Embryonic facial prominence (tissue), 1 donor: Measurements from ENCODE around the gene IL20RA.

ENCODE experiments used
- DNase-seq: peaks from one replicate; pipeline ENCODE4 v3.0.0-alpha.2; 2016; ENCODE audit errors: extremely low spot score

Gene IL20RA

GRCh38 chr6:137045222-137045789 lies 541 bp upstream of the IL20RA start:
- no peak for DNase-seq

DNA sequence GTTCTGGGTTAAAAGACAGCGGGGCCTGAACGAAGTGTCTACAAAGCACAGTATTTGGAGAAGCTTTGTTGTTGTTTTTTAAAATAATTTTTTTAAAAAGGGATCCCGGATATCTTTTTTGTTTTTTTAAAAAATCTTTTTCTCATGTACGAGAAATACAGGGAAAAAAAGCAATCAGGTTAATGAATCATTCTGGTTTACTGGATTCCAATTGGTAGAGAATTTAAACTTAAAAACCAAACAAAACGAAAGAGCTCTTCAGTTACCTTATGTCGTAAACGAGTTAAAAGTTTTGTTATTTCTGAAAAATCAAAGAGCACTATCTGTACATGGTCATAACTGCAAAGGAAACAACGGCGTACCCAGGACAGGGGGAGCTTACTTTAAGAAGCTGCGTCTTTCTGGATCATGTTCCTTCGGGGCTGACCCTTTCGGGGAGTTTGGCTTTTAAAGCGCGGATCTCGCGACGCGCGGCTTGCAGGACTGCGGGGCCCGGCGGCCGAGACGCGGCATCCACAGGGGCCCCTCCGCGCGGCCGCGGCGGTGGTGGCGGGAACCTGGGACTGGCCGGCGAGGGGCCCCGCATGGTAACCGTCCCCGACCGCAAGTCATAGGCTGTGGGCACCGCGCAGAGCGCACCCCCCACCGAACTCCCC lies 927 bp downstream of the IL20RA start:
- no peak for DNase-seq

DNA sequence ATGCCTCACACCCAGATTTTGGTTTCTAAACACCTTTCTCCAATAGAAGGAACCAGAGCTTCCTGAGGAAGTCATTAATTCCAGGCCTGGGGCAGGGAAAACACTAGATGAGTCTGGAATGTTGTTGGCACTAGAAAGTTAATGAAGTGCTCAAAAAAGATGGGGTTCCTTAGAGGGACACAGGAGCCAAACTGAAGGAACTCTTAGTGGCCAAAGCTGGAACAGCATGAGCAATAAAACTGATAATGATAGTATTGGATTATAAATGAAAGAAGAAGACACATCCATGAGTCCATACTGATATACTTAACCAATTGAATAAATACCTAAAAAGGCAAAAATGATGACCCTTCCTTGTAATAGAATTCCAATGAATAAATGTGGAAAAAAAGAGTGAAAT lies 4.4 kb downstream of the IL20RA start:
- no peak for DNase-seq

DNA sequence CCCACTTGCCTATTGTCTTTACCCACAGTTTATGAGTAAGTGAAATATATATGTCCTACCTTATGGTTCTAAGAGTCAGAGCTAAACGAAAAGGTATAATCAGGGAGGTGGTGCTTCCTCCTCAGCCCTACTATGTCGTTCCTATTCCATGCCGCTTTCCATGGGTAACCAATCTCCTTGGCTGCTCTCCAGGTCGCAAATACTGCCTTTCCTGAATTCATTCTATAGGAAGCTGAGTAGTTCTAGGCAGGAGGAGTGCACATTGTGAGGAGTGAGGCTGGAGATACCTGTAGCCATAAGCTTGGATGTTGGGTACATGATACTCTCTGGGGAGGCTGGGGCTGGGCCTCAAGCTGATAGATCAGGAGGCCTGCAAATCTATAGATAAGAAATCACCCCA lies 5.8 kb downstream of the IL20RA start:
- no peak for DNase-seq

DNA sequence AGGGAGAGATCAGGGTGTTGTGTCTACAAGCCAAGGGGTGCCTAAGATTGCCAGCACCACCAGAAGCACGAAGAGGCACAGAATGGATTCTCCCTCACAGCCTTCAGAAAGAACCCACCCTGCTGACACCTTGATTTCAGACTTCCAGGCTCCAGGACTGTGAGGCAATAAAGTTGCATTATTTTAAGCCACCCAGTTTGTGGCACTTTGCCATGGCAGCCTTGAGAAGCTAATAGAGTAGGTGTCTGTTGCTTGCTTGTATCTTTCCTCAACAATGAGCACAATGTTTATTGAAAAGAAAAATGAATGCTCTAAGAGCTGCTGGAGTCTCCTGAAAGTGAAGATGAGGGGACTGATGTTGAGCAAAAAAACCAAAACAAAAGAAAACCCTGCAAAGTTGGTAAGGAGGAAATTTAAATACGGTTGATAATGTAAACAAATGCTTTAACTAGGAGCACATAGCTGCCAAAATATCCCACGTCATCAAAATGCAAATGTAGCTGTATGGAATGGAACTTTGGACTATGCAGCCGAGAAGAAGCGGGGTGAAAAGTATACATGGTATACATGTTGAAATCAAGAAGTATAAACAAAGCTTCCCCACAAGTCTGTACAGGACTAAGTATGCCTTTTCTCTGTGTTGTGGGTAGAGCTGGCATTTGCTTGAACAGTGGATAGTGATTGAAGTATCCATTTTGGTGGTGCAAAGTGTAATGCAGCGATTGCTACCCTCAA lies 8.0 kb downstream of the IL20RA start:
- no peak for DNase-seq

DNA sequence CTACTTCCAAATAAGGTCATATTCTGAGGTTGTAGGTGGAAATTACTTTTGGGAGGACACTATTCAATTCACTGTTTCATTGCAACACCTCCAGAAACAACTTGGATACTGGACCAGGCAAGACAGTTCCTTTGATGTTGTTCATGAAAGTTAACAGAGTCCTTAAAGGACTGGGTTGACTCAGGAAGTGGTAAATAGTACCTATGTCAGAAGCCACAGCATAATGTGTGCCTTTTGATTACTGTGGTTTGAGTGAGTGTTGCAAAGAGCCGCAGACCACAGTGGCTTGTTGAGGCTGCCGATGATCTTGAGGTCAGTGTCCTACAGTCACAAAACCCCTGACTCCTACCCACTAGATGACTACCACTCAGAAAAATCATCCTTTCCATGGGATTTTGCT lies 10.9 kb downstream of the IL20RA start:
- DNase-seq: no peak

GRCh38 chr6:137031122-137031521 lies 13.6 kb downstream of the IL20RA start:
- DNase-seq: no peak

GRCh38 chr6:137028912-137029311 lies 15.9 kb downstream of the IL20RA start:
- DNase-seq: no peak

- no peak for DNase-seq
Observed at GRCh38 chr6:137025786-137026730, 18.7 kb downstream of the IL20RA start.

GRCh38 chr6:137024237-137024990 lies 20.4 kb downstream of the IL20RA start:
- no peak for DNase-seq

GRCh38 chr6:137020776-137021175 lies 24.0 kb downstream of the IL20RA start:
- no peak for DNase-seq

DNA sequence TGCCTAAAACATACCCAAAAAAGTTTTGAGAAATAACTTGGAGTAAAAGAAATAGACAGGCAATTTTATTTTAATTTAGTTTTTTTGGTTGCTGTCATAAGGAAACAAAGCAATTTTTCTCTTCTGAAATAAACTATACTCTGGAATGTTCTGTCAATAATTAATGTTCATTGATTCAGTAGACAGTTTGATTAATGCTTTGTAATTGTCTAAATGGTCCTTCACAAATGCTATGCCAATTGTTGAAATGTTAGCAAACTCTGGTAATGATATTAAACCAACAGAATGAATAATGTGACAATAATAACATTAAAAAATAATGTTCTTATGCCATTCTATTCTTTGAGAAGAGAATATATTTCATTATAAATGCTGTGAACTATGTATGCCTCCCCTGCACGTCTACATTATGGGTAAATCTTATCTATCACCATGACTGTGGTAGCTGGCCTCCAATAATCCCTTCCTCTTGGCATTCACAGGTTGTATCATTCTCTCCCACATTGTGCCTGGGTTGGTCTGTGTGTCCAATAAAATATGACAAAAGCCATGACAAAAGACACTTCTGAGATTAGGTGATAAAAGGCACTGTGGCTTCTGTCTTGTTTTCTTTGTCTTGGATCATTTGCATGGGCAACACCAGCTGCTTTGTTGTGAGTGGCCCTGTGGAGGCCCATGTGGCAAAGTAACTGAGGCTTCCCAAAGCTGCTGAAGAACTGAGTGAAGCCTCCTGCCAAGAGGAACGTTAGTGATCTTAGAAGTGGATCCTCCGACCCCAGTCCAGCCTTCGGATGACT lies 25.1 kb downstream of the IL20RA start:
- DNase-seq: no peak

- no peak for DNase-seq
Observed at GRCh38 chr6:137017081-137017480, 27.7 kb downstream of the IL20RA start.

- no peak for DNase-seq
Observed at GRCh38 chr6:137016356-137016755, 28.4 kb downstream of the IL20RA start.

GRCh38 chr6:137015943-137016342 lies 28.8 kb downstream of the IL20RA start:
- DNase-seq: no peak

GRCh38 chr6:137013738-137014602 lies 30.8 kb downstream of the IL20RA start:
- no peak for DNase-seq

- DNase-seq: no peak
Observed at GRCh38 chr6:137013031-137013430, 31.7 kb downstream of the IL20RA start.

GRCh38 chr6:137011406-137011805 lies 33.4 kb downstream of the IL20RA start:
- DNase-seq: no peak

- no peak for DNase-seq
Observed at GRCh38 chr6:137010128-137010718, 34.5 kb downstream of the IL20RA start.
